Measurements from ENCODE around the gene MOV10L1. TPM values are rescaled to one million over a fixed set of nuclear protein-coding genes. Genes with fewer than 3 reads are reported as not detected.

Gene MOV10L1
- polyA plus RNA-seq, 3 donors: 0.18 to 0.35 TPM; not detected in 1

DNA sequence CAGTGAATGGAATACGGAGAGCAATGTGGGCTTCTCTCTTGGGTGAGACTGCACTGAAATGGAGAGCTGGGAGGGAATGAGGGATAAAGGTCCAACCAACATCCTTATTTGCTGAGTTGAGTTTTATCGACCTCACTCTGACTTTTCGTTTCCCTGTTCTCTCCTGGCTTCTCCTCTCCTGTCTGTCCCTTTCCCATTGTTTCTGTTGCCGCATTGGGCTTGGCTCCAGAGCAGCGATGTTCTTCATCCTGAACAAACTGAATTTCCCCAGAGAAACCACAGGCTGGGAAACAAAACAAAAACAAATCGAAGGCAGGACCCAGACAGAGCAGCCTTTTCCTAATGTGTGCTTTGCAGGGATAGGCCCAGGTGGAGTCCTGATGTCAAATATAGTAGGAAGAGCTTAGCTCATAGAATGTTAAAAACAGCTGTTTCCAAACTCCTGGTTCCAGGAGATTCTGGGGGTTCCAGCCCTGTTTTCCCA is 30.0 kb downstream of the MOV10L1 start:
- Mint-ChIP-seq H3K4me3 (no peak overlapping the region), H3K9me3 (peaks cover 10 to 27% (median 19%) of the 10 kb centered on the region in 7 donors), H3K27ac (no peak overlapping the region), H3K36me3 (no peaks in the 10 kb centered on the region), H3K4me1 (peaks cover 13% of the 10 kb centered on the region), H3K27me3 (ENCODE audit: low read depth in 3 of 3) (peaks cover 0 to 2% (median 2%) of the 10 kb centered on the region in 3 donors)
- H3K4me1 ChIP-seq (ENCODE audit: control insufficient read depth in 1 of 2, insufficient read depth in 2 of 2, low read length in 2 of 2): peaks cover 0 to 4% of the 10 kb centered on the region in 2 donors
- no peak for DNase-seq
- H3K4me3 ChIP-seq (replicated peaks in 1 of 3; ENCODE audit: low read depth in 2 of 3, low read length in 3 of 3): no peak overlapping the region
- H3K4me2 ChIP-seq (replicated peaks; ENCODE audit: extremely low read depth, low read length, poor library complexity, severe bottlenecking): no peak overlapping the region
- H3K9ac ChIP-seq (ENCODE audit: insufficient read depth, low read length, poor library complexity, severe bottlenecking): no peak overlapping the region
- H3K27ac ChIP-seq (ENCODE audit: low read depth in 1 of 2, low read length in 2 of 2): no peak overlapping the region
- H3K36me3 ChIP-seq (replicated peaks in 1 of 2; ENCODE audit: control insufficient read depth in 1 of 2, insufficient read depth in 2 of 2, low read length in 2 of 2): no peaks in the 10 kb centered on the region
- no peaks in the 10 kb centered on the region for H3K79me2 ChIP-seq (ENCODE audit: insufficient read depth, low read length)
- no peaks in the 10 kb centered on the region for H3K27me3 ChIP-seq (ENCODE audit: control insufficient read depth in 2 of 2, insufficient read depth in 2 of 2, low read length in 2 of 2)
- H3K9me3 ChIP-seq (replicated peaks in 1 of 2; ENCODE audit: control insufficient read depth in 1 of 2, insufficient read depth in 1 of 2, low read length in 2 of 2): peaks cover 16% of the 10 kb centered on the region in 2 donors
- WGBS (ENCODE audit: insufficient coverage): 73% methylated on average over 4 of the region's 6 CpGs
- no peaks in the 10 kb centered on the region for H4K20me1 ChIP-seq (ENCODE audit: insufficient read depth, low read length)
- TF ChIP-seq CTCF (IDR thresholded peaks at IDR 0.05): no peak
- no peak overlapping the region for H2AFZ ChIP-seq (ENCODE audit: insufficient read depth, low read depth, low read length, poor library complexity, severe bottlenecking)
- intact Hi-C loops (cut with micrococcal nuclease): no loop called here

GRCh38 chr22:50121202-50121740 is 31.5 kb downstream of the MOV10L1 start:
- peaks cover 0 to 4% of the 10 kb centered on the region in 2 donors for H3K4me1 ChIP-seq (ENCODE audit: control insufficient read depth in 1 of 2, insufficient read depth in 2 of 2, low read length in 2 of 2)
- H3K4me2 ChIP-seq (replicated peaks; ENCODE audit: extremely low read depth, low read length, poor library complexity, severe bottlenecking): no peak overlapping the region
- H3K4me3 Mint-ChIP-seq: no peak overlapping the region
- H3K27me3 Mint-ChIP-seq (ENCODE audit: low read depth in 3 of 3): peaks cover 0 to 2% (median 2%) of the 10 kb centered on the region in 3 donors
- H3K9me3 ChIP-seq (replicated peaks in 1 of 2; ENCODE audit: control insufficient read depth in 1 of 2, insufficient read depth in 1 of 2, low read length in 2 of 2): peaks cover 16% of the 10 kb centered on the region in 2 donors
- peaks cover 10 to 30% (median 19%) of the 10 kb centered on the region in 7 donors for H3K9me3 Mint-ChIP-seq
- intact Hi-C loops (cut with micrococcal nuclease): no loop called here
- 90% methylated on average over 10 of the region's 11 CpGs for WGBS (ENCODE audit: insufficient coverage)
- H3K27ac Mint-ChIP-seq: no peak overlapping the region
- H3K36me3 Mint-ChIP-seq: no peaks in the 10 kb centered on the region
- H3K27ac ChIP-seq (ENCODE audit: low read depth in 1 of 2, low read length in 2 of 2): no peak overlapping the region
- DNase-seq: no peak
- no peaks in the 10 kb centered on the region for H3K36me3 ChIP-seq (replicated peaks in 1 of 2; ENCODE audit: control insufficient read depth in 1 of 2, insufficient read depth in 2 of 2, low read length in 2 of 2)
- no peak overlapping the region for H3K4me3 ChIP-seq (replicated peaks in 1 of 3; ENCODE audit: low read depth in 2 of 3, low read length in 3 of 3)
- H2AFZ ChIP-seq (ENCODE audit: insufficient read depth, low read depth, low read length, poor library complexity, severe bottlenecking): no peak overlapping the region
- H4K20me1 ChIP-seq (ENCODE audit: insufficient read depth, low read length): no peaks in the 10 kb centered on the region
- TF ChIP-seq CTCF (IDR thresholded peaks at IDR 0.05): no peak
- H3K79me2 ChIP-seq (ENCODE audit: insufficient read depth, low read length): no peaks in the 10 kb centered on the region
- no peaks in the 10 kb centered on the region for H3K27me3 ChIP-seq (ENCODE audit: control insufficient read depth in 2 of 2, insufficient read depth in 2 of 2, low read length in 2 of 2)
- H3K9ac ChIP-seq (ENCODE audit: insufficient read depth, low read length, poor library complexity, severe bottlenecking): no peak overlapping the region
- peaks cover 13% of the 10 kb centered on the region for H3K4me1 Mint-ChIP-seq

Data from CD14-positive monocyte (primary cell).